Epithelial cell of prostate (primary cell): ENCODE results near the gene STRIP2.
"Not testable (repeated sequence)": the region's sequence is repeated elsewhere in the genome, so short reads cannot be mapped to it uniquely, and the experiment has no call there.

Experiments
- DNase-seq: peaks from one replicate; pipeline ENCODE4 v3.0.0-alpha.2; 2011; ENCODE audit warnings: low read depth, low spot score
- H3K27ac ChIP-seq: fragments of 450-650 bp; 2 replicates; pipeline ENCODE4 v1.5.1; 2017; ENCODE audit warnings: mild to moderate bottlenecking

STRIP2 gene

GRCh38 chr7:129481376-129481775, 47.1 kb downstream of the STRIP2 start:
- not testable (repeated sequence) for H3K27ac ChIP-seq, DNase-seq

- H3K27ac ChIP-seq: no peak overlapping the region
- DNase-seq: no peak
Measured at GRCh38 chr7:129482781-129483180, 48.5 kb downstream of the STRIP2 start.

- no peak for DNase-seq
- H3K27ac ChIP-seq: no peak overlapping the region
Measured at GRCh38 chr7:129489491-129489890, 55.3 kb downstream of the STRIP2 start.

GRCh38 chr7:129492391-129492790, 58.2 kb downstream of the STRIP2 start:
- DNase-seq: no peak
- no peak overlapping the region for H3K27ac ChIP-seq

GRCh38 chr7:129493555-129493954, 59.3 kb downstream of the STRIP2 start:
- no peak overlapping the region for H3K27ac ChIP-seq
- DNase-seq: no peak

GRCh38 chr7:129494041-129494440, 59.8 kb downstream of the STRIP2 start:
- DNase-seq: peak; percentile 60
- H3K27ac ChIP-seq: no peak overlapping the region

- H3K27ac ChIP-seq: no peak overlapping the region
- DNase-seq: no peak
Measured at GRCh38 chr7:129495987-129496386, 61.8 kb downstream of the STRIP2 start.

- no peak for DNase-seq
- H3K27ac ChIP-seq: no peak overlapping the region
Measured at GRCh38 chr7:129496653-129497052, 62.4 kb downstream of the STRIP2 start.

- no peak for DNase-seq
- H3K27ac ChIP-seq: no peak overlapping the region
Measured at GRCh38 chr7:129497156-129497555, 62.9 kb downstream of the STRIP2 start.

- no peak for DNase-seq
Measured at GRCh38 chr7:129498021-129498420, 63.8 kb downstream of the STRIP2 start.

GRCh38 chr7:129499999-129500398, 65.8 kb downstream of the STRIP2 start:
- no peak overlapping the region for H3K27ac ChIP-seq
- no peak for DNase-seq

More at GRCh38 chr7:129498021-129498420, 63.8 kb downstream of the STRIP2 start:
- H3K27ac ChIP-seq: no peak overlapping the region

- H3K27ac ChIP-seq: no peak within 1 kb of the TSS
- no peak for DNase-seq
Measured at GRCh38 chr7:129501760-129502707, 67.8 kb downstream of the STRIP2 start, which contains the start of gene SMKR1. Gene SMKR1, plus strand, starts transcription at chr7:129502531. Its CDS starts 294 bp downstream, at chr7:129502825.

GRCh38 chr7:129502708-129503685, 68.8 kb downstream of the STRIP2 start:
- no peak overlapping the region for H3K27ac ChIP-seq
- DNase-seq: no peak

GRCh38 chr7:129503725-129504124, 69.5 kb downstream of the STRIP2 start:
- H3K27ac ChIP-seq: no peak overlapping the region
- DNase-seq: no peak

GRCh38 chr7:129512192-129512591, 78.0 kb downstream of the STRIP2 start:
- H3K27ac ChIP-seq: no peak overlapping the region
- no peak for DNase-seq

- DNase-seq: no peak
- no peak overlapping the region for H3K27ac ChIP-seq
Measured at GRCh38 chr7:129513546-129513945, 79.3 kb downstream of the STRIP2 start.

GRCh38 chr7:129514683-129515082, 80.5 kb downstream of the STRIP2 start:
- no peak overlapping the region for H3K27ac ChIP-seq
- no peak for DNase-seq

GRCh38 chr7:129515381-129515780, 81.1 kb downstream of the STRIP2 start:
- no peak for DNase-seq
- H3K27ac ChIP-seq: no peak overlapping the region

- no peak for DNase-seq
- no peak overlapping the region for H3K27ac ChIP-seq
Measured at GRCh38 chr7:129517931-129518330, 83.7 kb downstream of the STRIP2 start.

GRCh38 chr7:129519464-129519863, 85.2 kb downstream of the STRIP2 start:
- DNase-seq: no peak

More at GRCh38 chr7:129519464-129519863, 85.2 kb downstream of the STRIP2 start:
- no peak overlapping the region for H3K27ac ChIP-seq
